Progenitor cell of endocrine pancreas (in vitro differentiated cells): ENCODE data around the gene TMED1. TPM values are rescaled to one million over a fixed set of nuclear protein-coding genes. Genes with fewer than 3 reads are reported as not detected.

Source experiments
- DNase-seq: peaks from one replicate; pipeline ENCODE4 v3.0.0; 2021; ENCODE audit warnings: low spot score; ENCODE audit not compliant: unreplicated experiment
- H3K27ac Mint-ChIP-seq: 2 replicates; pipeline ENCODE4 v1.8.0; 2021; ENCODE audit warnings: mild to moderate bottlenecking, moderate library complexity, mixed read lengths
- H3K27me3 Mint-ChIP-seq: 2 replicates; pipeline ENCODE4 v1.8.0; 2021; ENCODE audit warnings: mixed read lengths
- H3K36me3 Mint-ChIP-seq: 2 replicates; pipeline ENCODE4 v1.8.0; 2022; ENCODE audit warnings: mixed read lengths; ENCODE audit not compliant: insufficient read depth
- H3K4me1 Mint-ChIP-seq: 2 replicates; pipeline ENCODE4 v1.8.0; 2021; ENCODE audit warnings: low read depth, mixed read lengths
- H3K4me3 Mint-ChIP-seq: 2 replicates; pipeline ENCODE4 v1.8.0; 2021; ENCODE audit warnings: low read depth, mild to moderate bottlenecking, moderate library complexity, mixed read lengths
- H3K9me3 Mint-ChIP-seq: 2 replicates; pipeline ENCODE4 v1.8.0; 2021; ENCODE audit warnings: low read depth, mixed read lengths
- CTCF ChIP-seq: fragments of 200-600 bp; sonication (generic); IDR thresholded peaks from one replicate; pipeline ENCODE4 v1.5.0; 2021; ENCODE audit warnings: antibody characterized with exemption, mild to moderate bottlenecking; ENCODE audit not compliant: unreplicated experiment
- total RNA-seq: library from RNA; stranded (reverse); gene quantifications from 2 replicates; pipeline ENCODE4 v1.2.1, GENCODE V29; 2021

Gene TMED1
- total RNA-seq, 1 donor from 2014 or later: 39.3 TPM

- Mint-ChIP-seq H3K9me3 (no peaks in the 10 kb centered on the region), H3K27ac (no peak overlapping the region), H3K4me1 (no peaks in the 10 kb centered on the region), H3K36me3 (no peaks in the 10 kb centered on the region), H3K4me3 (no peak overlapping the region), H3K27me3 (no peaks in the 10 kb centered on the region)
- no peak for DNase-seq
- no peak for TF ChIP-seq CTCF
Observed at GRCh38 chr19:10852941-10853340, 16.9 kb upstream of the TMED1 start.

- Mint-ChIP-seq H3K9me3 (no peaks in the 10 kb centered on the region), H3K36me3 (no peaks in the 10 kb centered on the region), H3K27ac (peak overlapping the region; percentile 79), H3K4me1 (no peaks in the 10 kb centered on the region), H3K4me3 (no peak overlapping the region), H3K27me3 (no peaks in the 10 kb centered on the region)
- DNase-seq: no peak
- no peak for TF ChIP-seq CTCF
Observed at GRCh38 chr19:10852098-10852800, 16.2 kb upstream of the TMED1 start.

GRCh38 chr19:10850631-10851030, 14.6 kb upstream of the TMED1 start:
- peaks cover 5% of the 10 kb centered on the region for H3K9me3 Mint-ChIP-seq
- H3K4me3 Mint-ChIP-seq: no peak overlapping the region
- no peak for TF ChIP-seq CTCF

GRCh38 chr19:10848230-10848856, 12.3 kb upstream of the TMED1 start, which contains the start of gene C19orf38:
TSS of gene C19orf38 (plus strand) at chr19:10848415. CDS start at chr19:10848509, 94 bp downstream.
- H3K4me1 Mint-ChIP-seq: no peaks in the 10 kb centered on the region
- no peak within 1 kb of the TSS for H3K4me3 Mint-ChIP-seq
- H3K27ac Mint-ChIP-seq: no peak within 1 kb of the TSS

More at GRCh38 chr19:10850631-10851030, 14.6 kb upstream of the TMED1 start:
- no peak overlapping the region for H3K27ac Mint-ChIP-seq
- no peaks in the 10 kb centered on the region for H3K36me3 Mint-ChIP-seq
- H3K4me1 Mint-ChIP-seq: no peaks in the 10 kb centered on the region
- H3K27me3 Mint-ChIP-seq: peaks cover 3% of the 10 kb centered on the region
- DNase-seq: no peak

More at GRCh38 chr19:10848230-10848856, 12.3 kb upstream of the TMED1 start, which contains the start of gene C19orf38:
- H3K36me3 Mint-ChIP-seq: no peaks in the 10 kb centered on the region
- peaks cover 5% of the 10 kb centered on the region for H3K9me3 Mint-ChIP-seq
- TF ChIP-seq CTCF: no peak
- no peak for DNase-seq
- H3K27me3 Mint-ChIP-seq: peaks cover 3% of the 10 kb centered on the region
